HG03095 (cell line): ENCODE results near the gene RAB21.
"Not testable (repeated sequence)": the region's sequence is repeated elsewhere in the genome, so short reads cannot be mapped to it uniquely, and the experiment has no call there.

Source experiments
- ATAC-seq: cut with Tn5 transposase; IDR thresholded peaks from one replicate; pipeline ENCODE4 v1.9.1; 2021; ENCODE audit warnings: moderate library complexity; ENCODE audit not compliant: unreplicated experiment

The RAB21 gene

DNA sequence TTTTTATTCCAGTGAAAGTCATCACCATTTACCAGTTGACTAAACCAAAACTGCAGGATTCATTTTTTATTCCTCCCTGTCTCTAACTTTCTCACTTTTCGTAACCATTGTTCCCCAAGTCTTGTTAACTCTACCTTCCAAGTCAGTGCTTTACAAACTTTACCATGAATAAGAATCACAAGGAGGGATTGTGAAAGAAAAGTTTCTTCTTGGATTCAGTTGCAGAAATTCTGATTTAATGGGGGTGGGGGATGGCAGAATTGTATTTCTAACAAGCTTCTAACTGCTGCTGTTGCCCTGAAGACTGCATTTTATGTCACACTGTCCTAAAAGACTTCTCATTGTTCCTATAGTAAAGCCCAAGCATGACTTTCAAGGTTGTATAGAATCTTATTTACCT is 5.0 kb upstream of the RAB21 start:
- ATAC-seq = no peak

DNA sequence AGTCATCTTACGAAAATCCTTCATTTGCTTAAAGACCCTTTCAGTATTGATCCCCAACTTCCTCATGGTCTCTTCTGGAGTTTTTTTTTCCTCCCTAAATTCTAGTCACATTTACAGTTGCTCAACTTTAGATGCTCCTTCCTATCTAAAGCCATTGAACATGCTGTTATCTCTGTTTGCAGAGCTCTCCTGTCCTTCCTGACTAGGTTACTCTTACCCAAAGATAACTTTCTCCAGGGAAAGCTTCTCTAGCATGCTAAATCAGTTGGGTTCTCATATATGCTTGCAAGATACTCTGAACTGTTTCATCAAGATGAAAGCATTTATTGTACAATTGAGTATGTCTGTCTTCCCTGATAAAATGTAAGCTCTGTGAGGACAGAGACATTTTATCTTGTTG is 1.8 kb upstream of the RAB21 start:
- no peak for ATAC-seq

- ATAC-seq = peak; percentile 41
Observed at GRCh38 chr12:71755146-71755892, 656 bp downstream of the RAB21 start.

GRCh38 chr12:71756054-71756690 is 1.5 kb downstream of the RAB21 start:
- no peak for ATAC-seq

DNA sequence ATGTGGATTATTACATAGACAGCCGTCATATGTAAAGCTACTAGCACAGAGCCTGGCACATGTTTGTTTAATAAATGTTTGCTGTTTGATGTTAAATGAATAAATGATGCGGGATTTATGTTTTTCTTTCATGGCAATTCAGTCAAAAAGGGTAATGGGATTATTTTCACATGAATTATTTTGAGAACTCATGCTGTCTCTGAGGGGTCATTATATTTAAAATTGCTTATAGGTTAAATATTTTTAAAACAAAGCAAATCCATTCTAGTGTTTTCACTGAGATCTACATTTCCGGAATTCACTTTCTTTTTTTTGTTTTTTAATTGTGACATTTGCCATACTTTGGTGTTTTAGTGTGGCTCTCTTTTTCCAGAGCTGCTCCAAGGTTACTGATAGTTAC is 5.3 kb downstream of the RAB21 start:
- no peak for ATAC-seq

DNA sequence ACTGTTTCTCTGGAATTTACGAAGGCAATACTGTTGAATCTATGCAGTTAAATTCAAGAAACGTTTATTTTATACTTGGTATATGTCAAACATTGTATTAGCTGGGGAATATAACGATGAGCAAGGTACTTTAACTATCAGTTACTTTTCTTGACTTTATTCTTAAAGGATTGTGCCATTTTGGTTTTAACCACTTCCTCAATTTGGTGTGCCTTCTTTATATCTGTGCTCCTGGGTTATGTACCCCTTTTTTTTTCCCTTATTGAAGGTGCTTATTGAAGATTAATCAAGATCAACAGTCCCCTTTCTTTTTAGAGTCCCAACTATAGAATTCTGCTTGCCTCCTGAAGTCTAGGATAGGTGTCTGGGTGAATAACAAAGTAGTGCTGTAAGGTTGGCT is 5.8 kb downstream of the RAB21 start:
- no peak for ATAC-seq

- ATAC-seq = not testable (repeated sequence)
Observed at GRCh38 chr12:71761354-71761753, 6.7 kb downstream of the RAB21 start.

DNA sequence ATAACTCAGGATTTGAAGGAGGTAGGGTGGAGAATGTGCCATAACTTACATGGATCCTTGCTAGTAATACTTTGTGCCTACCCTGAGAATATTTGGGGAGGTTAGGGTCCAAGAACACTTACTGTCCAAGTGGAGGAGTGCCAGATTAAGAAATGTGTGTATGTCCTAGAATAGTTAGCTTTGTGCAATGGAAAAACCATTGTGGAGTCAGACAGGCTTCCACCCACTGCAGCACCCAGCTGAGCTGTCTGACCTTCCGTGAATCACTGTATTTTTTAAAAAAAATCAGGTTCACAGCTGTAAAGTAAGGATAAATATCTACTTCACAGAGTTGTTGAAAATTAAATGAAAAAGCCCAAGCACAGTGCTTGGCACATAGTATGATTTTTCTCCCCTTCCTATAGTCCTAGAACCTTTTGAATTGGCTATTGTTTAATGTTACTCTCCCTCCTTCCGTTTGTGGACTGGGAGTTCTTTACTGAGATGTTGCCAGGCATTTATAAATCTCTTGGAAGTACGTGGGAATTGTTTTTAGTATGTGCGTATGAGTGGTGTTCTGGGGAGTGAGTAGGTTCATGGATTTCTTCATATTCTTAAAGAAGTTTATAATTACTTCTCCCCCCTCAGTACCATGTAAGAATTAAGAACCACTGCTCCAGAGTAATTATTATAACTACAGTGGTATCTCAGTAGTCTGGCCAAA is 9.2 kb downstream of the RAB21 start:
- ATAC-seq = no peak

GRCh38 chr12:71764587-71765321 is 10.1 kb downstream of the RAB21 start:
- ATAC-seq = no peak

- no peak for ATAC-seq
Observed at GRCh38 chr12:71766202-71766601, 11.5 kb downstream of the RAB21 start.

DNA sequence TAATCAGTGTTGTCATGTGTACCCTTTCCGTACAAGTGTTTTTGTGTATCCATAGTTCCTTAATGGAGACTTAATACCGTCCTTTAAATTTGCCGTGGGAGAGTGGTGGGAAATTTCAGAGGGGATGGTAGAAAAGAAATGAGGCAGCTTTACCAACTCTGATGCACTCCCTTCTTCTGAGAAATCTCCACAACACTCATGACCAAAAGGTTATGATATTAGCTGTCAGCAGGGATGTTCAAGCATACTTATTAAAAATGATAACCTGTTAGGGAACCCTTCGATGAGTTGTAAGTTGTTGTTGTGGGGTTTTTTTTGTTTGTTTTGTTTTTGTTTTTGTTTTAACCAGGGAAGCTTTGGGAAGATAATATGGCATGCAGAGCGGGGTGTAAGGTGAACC is 12.5 kb downstream of the RAB21 start:
- ATAC-seq = no peak

DNA sequence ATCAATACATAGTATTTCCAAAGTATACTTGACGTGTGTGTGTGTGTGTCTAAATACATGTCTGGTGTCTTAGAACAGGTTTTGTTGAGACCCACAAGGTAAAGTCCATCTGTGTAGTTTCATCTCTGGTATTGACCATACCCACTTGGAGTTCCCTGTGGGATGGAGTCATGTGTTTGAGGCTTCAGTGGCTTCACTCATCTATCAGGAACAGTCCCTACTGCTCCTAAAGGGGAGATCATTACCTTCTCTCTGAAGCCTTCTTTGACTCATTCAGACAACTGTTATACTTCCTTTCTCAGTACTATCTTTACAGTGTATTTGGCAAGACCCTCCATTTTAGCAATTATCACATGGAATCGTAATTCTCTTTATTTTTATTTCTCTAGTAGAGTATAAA is 14.2 kb downstream of the RAB21 start:
- ATAC-seq = no peak

DNA sequence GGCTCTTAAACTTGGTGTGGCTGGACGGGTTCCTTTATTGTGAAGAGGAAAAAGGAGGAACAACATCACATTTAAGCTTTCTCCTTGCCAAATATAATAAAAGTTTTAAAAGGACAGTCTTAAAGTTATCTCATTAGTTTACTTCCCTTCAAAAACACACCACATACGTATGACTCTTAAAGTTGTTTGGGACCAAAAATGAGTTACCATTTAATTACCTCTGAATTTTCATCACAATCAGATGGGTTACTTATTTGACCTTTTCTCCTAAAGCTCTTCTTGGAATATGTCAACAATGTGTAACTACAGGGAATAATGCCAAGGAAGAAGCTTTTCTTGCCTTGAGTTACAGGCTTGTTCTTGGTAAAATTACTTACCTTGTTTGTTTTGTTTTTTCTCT is 16.4 kb downstream of the RAB21 start:
- no peak for ATAC-seq

GRCh38 chr12:71772735-71773134 is 18.1 kb downstream of the RAB21 start:
- ATAC-seq = no peak

DNA sequence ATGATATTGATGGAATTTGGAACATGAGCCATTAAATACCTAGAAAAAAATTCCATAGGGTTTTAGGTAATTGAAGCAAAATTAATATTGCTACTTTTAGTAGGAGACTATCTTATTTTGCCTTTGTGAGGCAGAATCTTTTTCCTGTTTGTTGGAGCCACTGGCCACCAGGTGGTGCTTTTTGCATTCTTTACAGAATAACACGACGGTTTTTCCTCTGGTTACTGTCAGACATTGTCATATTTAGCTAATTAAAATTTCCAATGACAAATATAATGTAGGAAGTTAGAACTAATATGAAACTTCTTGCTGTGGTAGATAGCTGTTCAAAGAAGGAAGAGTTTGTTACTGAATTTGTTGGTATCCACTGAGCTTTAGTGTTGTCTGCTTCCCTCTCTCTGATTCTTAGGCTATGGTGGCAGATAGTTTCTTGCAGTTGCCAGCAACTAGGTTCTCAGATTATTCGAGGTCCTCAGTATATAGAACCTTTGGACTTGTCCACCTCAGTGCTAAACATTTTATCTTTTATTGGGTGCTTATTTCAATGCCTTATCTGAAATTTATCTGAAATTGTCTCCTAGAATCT is 25.7 kb downstream of the RAB21 start:
- ATAC-seq = no peak

GRCh38 chr12:71782017-71782416 is 27.4 kb downstream of the RAB21 start:
- ATAC-seq = no peak

DNA sequence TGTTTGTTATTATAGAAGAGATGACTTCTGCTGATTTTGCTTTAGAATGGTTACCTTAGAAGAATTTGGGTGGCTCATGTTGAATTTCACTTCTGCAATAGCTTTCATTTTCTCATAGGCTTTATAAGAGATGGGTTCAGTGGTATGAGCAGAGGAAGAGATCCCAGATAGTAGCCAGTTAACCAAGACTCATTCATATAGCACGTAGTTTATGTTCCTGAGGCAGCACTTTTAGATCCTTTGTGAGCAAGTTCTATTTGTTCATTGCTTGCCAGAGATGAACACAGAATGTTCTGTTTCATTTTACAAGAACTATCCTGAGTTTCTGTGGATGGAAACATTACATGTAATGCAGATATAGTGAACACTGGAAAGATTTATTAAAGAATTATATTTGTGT is 32.2 kb downstream of the RAB21 start:
- ATAC-seq = no peak

- ATAC-seq = no peak
Observed at GRCh38 chr12:71787580-71787979, 32.9 kb downstream of the RAB21 start.

DNA sequence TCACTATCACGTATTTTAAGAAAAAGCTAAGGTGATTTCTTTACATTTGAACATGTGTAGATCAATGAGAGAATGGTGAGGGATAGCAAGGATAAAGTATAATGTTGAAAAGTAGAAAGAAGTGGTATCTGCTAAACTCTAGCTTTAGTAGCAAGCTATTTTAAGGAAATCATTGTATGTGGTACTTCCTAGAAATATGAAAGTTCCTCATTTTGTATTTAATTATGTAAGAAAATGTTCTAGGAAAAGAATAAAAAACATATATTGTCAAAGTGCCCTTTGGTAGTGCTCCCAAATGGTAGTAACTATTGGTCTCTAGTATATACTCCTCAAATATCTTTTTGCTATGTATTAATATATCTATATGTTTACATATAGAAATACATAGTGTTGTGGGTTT is 35.7 kb downstream of the RAB21 start:
- ATAC-seq = no peak

DNA sequence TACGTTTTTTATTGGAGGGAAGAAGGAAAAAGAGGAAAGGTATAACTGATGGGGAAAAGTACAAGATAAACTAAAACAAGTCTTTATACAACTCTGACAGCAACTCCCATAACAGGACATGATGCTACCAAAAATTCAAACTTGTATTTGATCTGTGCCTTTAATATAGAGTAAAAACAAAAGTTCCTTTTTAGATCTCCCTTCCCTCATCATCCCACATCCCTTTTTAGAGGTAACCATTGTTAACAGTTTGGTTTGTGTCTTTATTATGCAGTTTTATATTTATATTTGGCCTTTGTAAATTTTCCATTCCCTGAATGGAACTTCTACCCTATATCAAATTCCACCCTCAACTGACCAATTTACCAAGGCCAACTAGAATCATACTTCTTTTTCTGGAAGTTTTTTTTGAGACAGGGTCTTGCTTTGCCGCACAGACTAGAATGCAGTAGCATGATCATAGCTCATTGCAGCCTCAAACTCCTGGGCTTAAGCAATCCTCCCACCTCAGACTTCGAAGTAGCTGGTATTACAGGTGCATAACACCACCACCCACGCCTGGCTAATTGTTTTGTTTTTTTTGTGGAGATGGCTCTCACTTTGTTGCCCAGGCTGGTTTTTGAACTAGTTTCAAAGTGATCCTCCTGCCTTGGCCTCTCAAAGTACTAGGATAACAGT is 36.9 kb downstream of the RAB21 start:
- ATAC-seq = no peak

- no peak for ATAC-seq
Observed at GRCh38 chr12:71792599-71792998, 37.9 kb downstream of the RAB21 start.
